ENCODE data around the gene HES4.
"Not testable (repeated sequence)": the region's sequence is repeated elsewhere in the genome, so short reads cannot be mapped to it uniquely, and the experiment has no call there.

Gene HES4

DNA sequence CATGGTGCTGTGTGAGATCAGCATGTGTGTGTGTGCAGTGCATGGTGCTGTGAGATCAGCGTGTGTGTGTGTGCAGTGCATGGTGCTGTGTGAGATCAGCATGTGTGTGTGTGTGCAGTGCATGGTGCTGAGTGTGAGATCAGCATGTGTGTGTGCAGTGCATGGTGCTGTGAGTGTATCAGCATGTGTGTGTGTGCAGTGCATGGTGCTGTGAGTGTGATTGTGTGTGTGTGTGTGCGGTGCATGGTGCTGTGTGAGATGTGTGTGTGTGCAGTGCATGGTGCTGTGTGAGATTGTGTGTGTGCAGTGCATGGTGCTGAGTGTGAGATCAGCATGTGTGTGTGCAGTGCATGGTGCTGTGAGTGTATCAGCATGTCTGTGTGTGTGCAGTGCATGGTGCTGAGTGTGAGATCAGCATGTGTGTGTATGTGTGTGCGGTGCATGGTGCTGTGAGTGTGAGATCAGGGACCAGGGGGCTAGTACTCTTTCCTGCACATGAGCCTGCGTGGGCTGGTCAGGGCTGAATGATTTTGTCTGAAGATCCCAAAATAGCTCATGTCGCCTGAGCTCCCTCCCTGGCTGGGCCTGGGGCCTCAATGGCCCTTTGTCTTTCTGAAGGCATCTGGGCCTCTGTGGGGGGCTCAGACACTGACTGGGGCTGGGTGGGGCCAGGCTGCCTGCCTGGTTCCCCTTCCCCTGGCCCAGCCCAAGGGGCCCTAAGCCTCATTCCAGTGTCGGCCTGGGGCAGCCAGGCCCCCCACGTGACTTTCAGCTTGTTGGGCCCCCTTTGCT is 31.2 kb upstream of the HES4 start:
- H3K9ac ChIP-seq (ENCODE audit: low read length); H3K36me3 ChIP-seq (ENCODE audit: control insufficient read depth, insufficient read depth, low read length); H3K4me3 ChIP-seq (ENCODE audit: low read length); H3K4me1 ChIP-seq (ENCODE audit: control insufficient read depth, insufficient read depth, low read length); H3K27me3 ChIP-seq (ENCODE audit: control insufficient read depth, insufficient read depth, low read length); H3K27ac ChIP-seq (ENCODE audit: low read depth, low read length): not testable (repeated sequence)

- Histone ChIP-seq H3K27me3 (ENCODE audit: control insufficient read depth, insufficient read depth, low read length) (peaks cover 9% of the 10 kb centered on the region), H3K4me1 (ENCODE audit: control insufficient read depth, insufficient read depth, low read length) (no peaks in the 10 kb centered on the region), H3K4me3 (ENCODE audit: low read length) (no peak overlapping the region), H3K9ac (ENCODE audit: low read length) (no peak overlapping the region), H3K27ac (ENCODE audit: low read depth, low read length) (no peak overlapping the region), H3K36me3 (ENCODE audit: control insufficient read depth, insufficient read depth, low read length) (no peaks in the 10 kb centered on the region)
Observed at GRCh38 chr1:1027791-1028190, 27.9 kb upstream of the HES4 start.

GRCh38 chr1:1026599-1027413 is 26.9 kb upstream of the HES4 start:
- Histone ChIP-seq H3K27me3 (ENCODE audit: control insufficient read depth, insufficient read depth, low read length) (peaks cover 2% of the 10 kb centered on the region), H3K27ac (ENCODE audit: low read depth, low read length) (no peak overlapping the region), H3K4me3 (ENCODE audit: low read length) (no peak overlapping the region), H3K4me1 (ENCODE audit: control insufficient read depth, insufficient read depth, low read length) (no peaks in the 10 kb centered on the region), H3K9ac (ENCODE audit: low read length) (no peak overlapping the region), H3K36me3 (ENCODE audit: control insufficient read depth, insufficient read depth, low read length) (no peaks in the 10 kb centered on the region)

GRCh38 chr1:1025730-1026129 is 25.8 kb upstream of the HES4 start:
- Histone ChIP-seq H3K27ac (ENCODE audit: low read depth, low read length) (no peak overlapping the region), H3K4me1 (ENCODE audit: control insufficient read depth, insufficient read depth, low read length) (no peaks in the 10 kb centered on the region), H3K36me3 (ENCODE audit: control insufficient read depth, insufficient read depth, low read length) (no peaks in the 10 kb centered on the region), H3K27me3 (ENCODE audit: control insufficient read depth, insufficient read depth, low read length) (no peaks in the 10 kb centered on the region), H3K9ac (ENCODE audit: low read length) (no peak overlapping the region), H3K4me3 (ENCODE audit: low read length) (no peak overlapping the region)

- Histone ChIP-seq H3K4me1 (ENCODE audit: control insufficient read depth, insufficient read depth, low read length) (no peaks in the 10 kb centered on the region), H3K4me3 (ENCODE audit: low read length) (no peak overlapping the region), H3K27ac (ENCODE audit: low read depth, low read length) (no peak overlapping the region), H3K36me3 (ENCODE audit: control insufficient read depth, insufficient read depth, low read length) (no peaks in the 10 kb centered on the region), H3K27me3 (ENCODE audit: control insufficient read depth, insufficient read depth, low read length) (no peaks in the 10 kb centered on the region), H3K9ac (ENCODE audit: low read length) (no peak overlapping the region)
Observed at GRCh38 chr1:1024771-1025699, 25.1 kb upstream of the HES4 start.

DNA sequence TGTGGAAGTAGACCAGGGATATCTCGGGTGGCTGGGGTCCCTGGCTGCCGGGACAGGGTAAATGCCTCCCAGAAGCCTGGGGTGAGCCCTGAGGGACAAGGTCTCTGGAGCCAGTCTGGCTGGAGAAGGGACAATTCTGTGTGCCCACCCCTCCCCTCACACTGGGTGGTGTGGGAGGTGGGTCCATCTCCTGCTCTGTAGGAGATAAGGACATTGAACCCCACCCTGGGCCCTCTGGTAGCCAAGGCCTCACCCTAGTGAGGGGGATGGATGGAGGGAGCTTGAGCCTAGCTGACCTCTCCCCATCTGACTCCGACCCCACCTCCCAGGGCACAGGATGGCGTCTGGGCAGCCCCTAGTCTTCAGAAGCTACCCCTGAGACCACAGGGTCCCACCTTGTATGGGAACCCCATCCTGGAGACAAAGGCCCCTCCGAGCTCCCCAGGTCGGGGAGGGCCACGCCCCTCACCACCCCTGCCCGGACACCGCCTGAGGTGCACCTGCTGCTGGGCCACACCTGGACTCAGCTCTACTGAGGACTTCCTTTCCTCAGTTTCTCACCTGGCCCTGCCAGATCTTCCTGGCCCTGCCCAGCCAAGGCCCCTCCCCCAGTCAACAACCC is 24.4 kb upstream of the HES4 start:
- Histone ChIP-seq H3K9ac (ENCODE audit: low read length) (no peak overlapping the region), H3K4me1 (ENCODE audit: control insufficient read depth, insufficient read depth, low read length) (no peaks in the 10 kb centered on the region), H3K36me3 (ENCODE audit: control insufficient read depth, insufficient read depth, low read length) (no peaks in the 10 kb centered on the region), H3K4me3 (ENCODE audit: low read length) (no peak overlapping the region), H3K27me3 (ENCODE audit: control insufficient read depth, insufficient read depth, low read length) (no peaks in the 10 kb centered on the region), H3K27ac (ENCODE audit: low read depth, low read length) (no peak overlapping the region)

DNA sequence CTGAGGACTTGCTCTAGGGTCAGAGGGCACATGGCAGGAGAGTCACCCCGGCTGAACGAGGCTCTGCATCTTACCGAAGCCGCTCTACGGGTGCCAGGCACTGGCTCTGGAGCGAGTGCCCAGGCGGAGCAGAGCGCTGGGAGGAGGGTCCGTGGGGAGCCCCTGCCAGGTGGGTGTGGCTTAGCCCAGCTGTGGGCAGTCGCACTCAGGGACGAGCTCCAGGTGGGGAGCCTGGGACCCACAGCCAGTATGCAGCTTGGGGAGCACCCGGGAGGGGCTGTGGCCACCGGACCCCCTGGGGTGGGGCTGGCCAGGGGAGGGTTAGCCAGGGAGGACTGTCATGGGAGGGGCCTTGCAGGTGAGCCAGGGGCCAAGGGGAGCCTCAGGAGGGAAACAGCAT is 23.8 kb upstream of the HES4 start:
- Histone ChIP-seq H3K36me3 (ENCODE audit: control insufficient read depth, insufficient read depth, low read length) (no peaks in the 10 kb centered on the region), H3K4me1 (ENCODE audit: control insufficient read depth, insufficient read depth, low read length) (no peaks in the 10 kb centered on the region), H3K9ac (ENCODE audit: low read length) (no peak overlapping the region), H3K27me3 (ENCODE audit: control insufficient read depth, insufficient read depth, low read length) (no peaks in the 10 kb centered on the region), H3K4me3 (ENCODE audit: low read length) (no peak overlapping the region), H3K27ac (ENCODE audit: low read depth, low read length) (no peak overlapping the region)

GRCh38 chr1:1022302-1023009 is 22.6 kb upstream of the HES4 start:
- H3K27ac ChIP-seq (ENCODE audit: low read depth, low read length) = no peak overlapping the region
- H3K9ac ChIP-seq (ENCODE audit: low read length) = no peak overlapping the region
- H3K4me3 ChIP-seq (ENCODE audit: low read length) = no peak overlapping the region
- H3K36me3 ChIP-seq (ENCODE audit: control insufficient read depth, insufficient read depth, low read length) = no peaks in the 10 kb centered on the region
- no peaks in the 10 kb centered on the region for H3K27me3 ChIP-seq (ENCODE audit: control insufficient read depth, insufficient read depth, low read length)
- H3K4me1 ChIP-seq (ENCODE audit: control insufficient read depth, insufficient read depth, low read length) = no peaks in the 10 kb centered on the region

GRCh38 chr1:1021920-1022259 is 22.0 kb upstream of the HES4 start:
- Histone ChIP-seq H3K4me3 (ENCODE audit: low read length) (no peak overlapping the region), H3K4me1 (ENCODE audit: control insufficient read depth, insufficient read depth, low read length) (no peaks in the 10 kb centered on the region), H3K27me3 (ENCODE audit: control insufficient read depth, insufficient read depth, low read length) (no peaks in the 10 kb centered on the region)

GRCh38 chr1:1021010-1021919 is 21.4 kb upstream of the HES4 start:
- H3K4me3 ChIP-seq (ENCODE audit: low read length) = peak overlapping the region; percentile 52
- H3K4me1 ChIP-seq (ENCODE audit: control insufficient read depth, insufficient read depth, low read length) = no peaks in the 10 kb centered on the region
- no peaks in the 10 kb centered on the region for H3K36me3 ChIP-seq (ENCODE audit: control insufficient read depth, insufficient read depth, low read length)
- no peak overlapping the region for H3K9ac ChIP-seq (ENCODE audit: low read length)
- no peaks in the 10 kb centered on the region for H3K27me3 ChIP-seq (ENCODE audit: control insufficient read depth, insufficient read depth, low read length)
- H3K27ac ChIP-seq (ENCODE audit: low read depth, low read length) = no peak overlapping the region

More at GRCh38 chr1:1021920-1022259, 22.0 kb upstream of the HES4 start:
- Histone ChIP-seq H3K27ac (ENCODE audit: low read depth, low read length) (no peak overlapping the region), H3K36me3 (ENCODE audit: control insufficient read depth, insufficient read depth, low read length) (no peaks in the 10 kb centered on the region), H3K9ac (ENCODE audit: low read length) (no peak overlapping the region)

Measured in rectal smooth muscle tissue (tissue), 1 donor.